Endothelial cell of umbilical vein (primary cell): ENCODE measurements around the gene PFDN6. TPM values are rescaled to one million over a fixed set of nuclear protein-coding genes. Genes with fewer than 3 reads are reported as not detected.
A peak's percentile ranks its signal among the peaks of the same experiment; 100 is the strongest.

Experiments used
- BruUV-seq: library from RNA; stranded (reverse); fragments of 400-500 nt; replicated peaks from 2 replicates; lab custom pipeline; 2021; lab: Mats Ljungman, UMichigan
- CTCF ChIA-PET: fragments of 300-600, 350-600 bp; sonication (Branson Sonifier 250); formaldehyde crosslinking; loops from one replicate; lab custom pipeline; 2021; ENCODE audit warnings: antibody characterized with exemption, inconsistent platforms; lab: Charles Lee
- POLR2A ChIA-PET: fragments of 300-600, 350-600 bp; sonication (Branson Sonifier 250); formaldehyde crosslinking; loops from one replicate; lab custom pipeline; 2021; ENCODE audit warnings: antibody characterized with exemption, inconsistent platforms; lab: Charles Lee
- DNase-seq: peaks from one replicate; pipeline ENCODE4 v3.0.0-alpha.2; 2011; ENCODE audit warnings: low read depth, low spot score
- FAIRE-seq: peaks from 2 replicates; lab custom pipeline; 2011; peaks lifted over from hg19 to GRCh38; lab: Jason Lieb, UNC
- H2AFZ ChIP-seq: 2 replicates; pipeline ENCODE4 v1.6.0; 2012; ENCODE audit warnings: low read depth, low read length, control low read depth, inconsistent platforms
- H3K27ac ChIP-seq: 2 replicates; pipeline ENCODE4 v1.5.1; 2011; ENCODE audit warnings: low read depth, mild to moderate bottlenecking, control low read depth, low read length, moderate library complexity; ENCODE audit not compliant: insufficient read depth
- H3K27me3 ChIP-seq, 2 experiments: 2 replicates each; pipeline versions ENCODE4 v1.6.0 to v1.6.1; 2011; ENCODE audit warnings: low read length in 2 of 2, mixed read lengths in 1 of 2; ENCODE audit not compliant: control insufficient read depth in 2 of 2, insufficient read depth in 2 of 2
- H3K36me3 ChIP-seq, 2 experiments: 2 replicates in 1 of 2; 3 replicates in 1 of 2; pipeline ENCODE4 v1.5.1; 2011; ENCODE audit warnings: low read length in 2 of 2, mild to moderate bottlenecking in 1 of 2, moderate library complexity in 1 of 2; ENCODE audit not compliant: control insufficient read depth in 2 of 2, insufficient read depth in 2 of 2; ENCODE audit errors: extremely low read depth in 1 of 2
- H3K4me1 ChIP-seq: 3 replicates; pipeline ENCODE4 v1.5.1; 2011; ENCODE audit warnings: mild to moderate bottlenecking, low read length; ENCODE audit not compliant: control insufficient read depth, insufficient read depth; ENCODE audit errors: extremely low read depth
- H3K4me2 ChIP-seq: 2 replicates; pipeline ENCODE4 v1.6.1; 2011; ENCODE audit warnings: low read length, control low read depth, mixed read lengths; ENCODE audit not compliant: insufficient read depth
- H3K4me3 ChIP-seq, 3 experiments: fragments of 200-600 bp in 1 of 3; sonication (generic), shearing (Covaris generic) in 1 of 3; replicated peaks in 1 of 3; 2 replicates each; pipeline ENCODE4 v1.5.1; 2011 to 2016; ENCODE audit warnings: control low read depth in 3 of 3, low read length in 3 of 3, mild to moderate bottlenecking in 2 of 3, inconsistent platforms in 1 of 3, low read depth in 1 of 3, moderate library complexity in 1 of 3; ENCODE audit not compliant: insufficient read depth in 1 of 3
- H3K79me2 ChIP-seq: 2 replicates; pipeline ENCODE4 v1.6.0; 2012; ENCODE audit warnings: low read length, inconsistent platforms; ENCODE audit not compliant: control insufficient read depth, insufficient read depth
- H3K9ac ChIP-seq: replicated peaks from 2 replicates; pipeline ENCODE3; 2011; ENCODE audit warnings: low read length, control low read depth; ENCODE audit not compliant: insufficient read depth; ENCODE audit errors: extremely low read depth
- H3K9me1 ChIP-seq: replicated peaks from 3 replicates; pipeline ENCODE4 v1.6.0; 2011; ENCODE audit warnings: mild to moderate bottlenecking, low read length; ENCODE audit not compliant: control insufficient read depth, insufficient read depth; ENCODE audit errors: extremely low read depth
- H3K9me3 ChIP-seq: replicated peaks from 2 replicates; pipeline ENCODE4 v1.5.1; 2012; ENCODE audit warnings: low read length, inconsistent platforms; ENCODE audit not compliant: control insufficient read depth, insufficient read depth
- H4K20me1 ChIP-seq: replicated peaks from 2 replicates; pipeline ENCODE3; 2011; ENCODE audit warnings: mild to moderate bottlenecking, low read length; ENCODE audit not compliant: control insufficient read depth, insufficient read depth; ENCODE audit errors: extremely low read depth
- CTCF ChIP-seq, 2 donors: IDR thresholded peaks; 1 replicate in 1 of 2; 2 replicates in 1 of 2; pipeline ENCODE4 v1.5.1; 2011; ENCODE audit warnings: low read length in 2 of 2, mild to moderate bottlenecking in 2 of 2, moderate library complexity in 2 of 2, control low read depth in 1 of 2, inconsistent platforms in 1 of 2, low read depth in 1 of 2; ENCODE audit not compliant: insufficient read depth in 1 of 2; ENCODE audit errors: extremely low read depth in 1 of 2
- GATA2 ChIP-seq: IDR thresholded peaks from 2 replicates; pipeline ENCODE4 v1.7.0; 2011; ENCODE audit warnings: low read depth, mild to moderate bottlenecking, moderate library complexity, mixed read lengths, low read length; ENCODE audit not compliant: insufficient read length, insufficient read depth
- MYC ChIP-seq: IDR thresholded peaks from one replicate; pipeline ENCODE4 v1.6.1; 2011; ENCODE audit warnings: mild to moderate bottlenecking, low read depth, low read length
- POLR2A ChIP-seq: IDR thresholded peaks from 2 replicates; pipeline ENCODE4 v1.6.1; 2012; ENCODE audit warnings: low read depth, mild to moderate bottlenecking, control low read depth, low read length
- POLR2AphosphoS5 ChIP-seq: IDR thresholded peaks from 2 replicates; pipeline ENCODE4 v1.6.1; 2012; ENCODE audit warnings: low read depth, mild to moderate bottlenecking, control low read depth, low read length, moderate library complexity; ENCODE audit not compliant: insufficient read depth
- dilution Hi-C: fragments of 300-500 bp; cut with MboI; formaldehyde crosslinking; loops from one replicate; pipeline ENCODE4 v1.15.0; 2019; ENCODE audit warnings: low sequenced_read_pairs; ENCODE audit not compliant: extremely low pct_ligation_motif_present
- intact Hi-C: fragments of 100-400 bp; cut with micrococcal nuclease; formaldehyde crosslinking; loops from one replicate; pipeline ENCODE4 v1.10.0; 2022
- polyA plus RNA-seq, 4 experiments: library from polyadenylated mRNA; depleted of rRNA in 3 of 4; stranded (reverse) in 3 of 4; unstranded in 1 of 4; fragments of >200 nt; gene quantifications; 2 replicates each; pipeline versions ENCODE4 v1.2.1 to v1.2.3, GENCODE V29; 2011 to 2012; ENCODE audit warnings: missing spikeins in 1 of 4
- total RNA-seq: library from RNA; stranded (reverse); gene quantifications from 2 replicates; pipeline ENCODE4 v1.2.3, GENCODE V29; 2021

Gene PFDN6
- total and polyA plus RNA-seq, 2 donors (not counting 3 experiments of a cell fraction or from before 2014, with no cell fraction given), result 31.0 to 63.5 TPM

GRCh38 chr6:33313105-33313708 is 23.8 kb downstream of the PFDN6 start:
- no peaks in the 10 kb centered on the region for H3K9me3 ChIP-seq
- CTCF ChIA-PET, result interaction anchor here (0.8 to 2.6 kb wide), 4 partner anchors 12 to 36 kb away, joined by 5 to 19 read pairs (median 8); partner anchors contain the start of genes B3GALT4 and RGL2
- H3K27me3 ChIP-seq, result no peaks in the 10 kb centered on the region
- FAIRE-seq (no peak), DNase-seq (peak; percentile 49)
- H3K9me1 ChIP-seq, result no peaks in the 10 kb centered on the region
- H3K27ac ChIP-seq, result peak overlapping the region; percentile 48
- peak overlapping the region; percentile 37 to 96 (median 65) for H3K4me3 ChIP-seq
- peak overlapping the region; percentile 69 for H3K9ac ChIP-seq
- peaks cover 18% of the 10 kb centered on the region for H3K4me1 ChIP-seq
- POLR2A ChIA-PET, result no interaction called here
- H3K4me2 ChIP-seq, result peak overlapping the region; percentile 92
- TF ChIP-seq POLR2A, result no peak
- no peak for TF ChIP-seq MYC
- peak; percentile 51 for TF ChIP-seq POLR2AphosphoS5
- no peak for TF ChIP-seq GATA2
- peak in 1 of 2 donors; percentile 1 for TF ChIP-seq CTCF (IDR thresholded peaks at IDR 0.05; ENCODE audit: extremely low read depth in 1 of 2, insufficient read depth in 1 of 2, low read depth in 1 of 2, low read length in 2 of 2)
- H4K20me1 ChIP-seq, result no peaks in the 10 kb centered on the region
- dilution Hi-C loops, result no loop called here
- no TSS peak for BruUV-seq
- peak overlapping the region; percentile 25 for H2AFZ ChIP-seq
- H3K79me2 ChIP-seq, result peaks cover 14% of the 10 kb centered on the region
- H3K36me3 ChIP-seq, result no peaks in the 10 kb centered on the region
- intact Hi-C loops, result loop anchor here (2.0 to 10.0 kb wide), 3 partner anchors 36 to 262 kb away; partner anchors contain the start of genes B3GALT4, HSD17B8, RXRB and SLC39A7
